ENCODE measurements around the gene SOX6.

The SOX6 gene

GRCh38 chr11:15958910-15959309, 397.4 kb downstream of the SOX6 start:
- DNase-seq (ENCODE audit: low spot score), result no peak

- no peak for DNase-seq (ENCODE audit: low spot score)
These were observed 399.1 kb downstream of the SOX6 start for GRCh38 chr11:15957234-15957633.

GRCh38 chr11:15956302-15956701, 400.0 kb downstream of the SOX6 start:
- DNase-seq (ENCODE audit: low spot score), result no peak

- DNase-seq (ENCODE audit: low spot score), result no peak
These were observed 400.8 kb downstream of the SOX6 start for GRCh38 chr11:15955595-15955994.

GRCh38 chr11:15947681-15948648, 408.4 kb downstream of the SOX6 start:
- DNase-seq (ENCODE audit: low spot score), result no peak

GRCh38 chr11:15945726-15946125, 410.6 kb downstream of the SOX6 start:
- no peak for DNase-seq (ENCODE audit: low spot score)

GRCh38 chr11:15944460-15944859, 411.9 kb downstream of the SOX6 start:
- DNase-seq (ENCODE audit: low spot score), result no peak

- DNase-seq (ENCODE audit: low spot score), result no peak
These were observed 412.7 kb downstream of the SOX6 start for GRCh38 chr11:15943418-15944197.

GRCh38 chr11:15942936-15943335, 413.4 kb downstream of the SOX6 start:
- no peak for DNase-seq (ENCODE audit: low spot score)

- no peak for DNase-seq (ENCODE audit: low spot score)
These were observed 414.2 kb downstream of the SOX6 start for GRCh38 chr11:15942126-15942525.

- no peak for DNase-seq (ENCODE audit: low spot score)
These were observed 415.1 kb downstream of the SOX6 start for GRCh38 chr11:15941206-15941770.

- no peak for DNase-seq (ENCODE audit: low spot score)
These were observed 415.7 kb downstream of the SOX6 start for GRCh38 chr11:15940462-15941205.

- DNase-seq (ENCODE audit: low spot score), result no peak
These were observed 417.4 kb downstream of the SOX6 start for GRCh38 chr11:15938983-15939382.

- DNase-seq (ENCODE audit: low spot score), result no peak
These were observed 418.2 kb downstream of the SOX6 start for GRCh38 chr11:15938121-15938611.

GRCh38 chr11:15937601-15938120, 418.7 kb downstream of the SOX6 start:
- no peak for DNase-seq (ENCODE audit: low spot score)

- no peak for DNase-seq (ENCODE audit: low spot score)
These were observed 420.3 kb downstream of the SOX6 start for GRCh38 chr11:15936011-15936410.

- DNase-seq (ENCODE audit: low spot score), result no peak
These were observed 421.0 kb downstream of the SOX6 start for GRCh38 chr11:15935373-15935772.

- no peak for DNase-seq (ENCODE audit: low spot score)
These were observed 422.3 kb downstream of the SOX6 start for GRCh38 chr11:15933886-15934625.

- DNase-seq (ENCODE audit: low spot score), result no peak
These were observed 423.9 kb downstream of the SOX6 start for GRCh38 chr11:15932417-15932816.

GRCh38 chr11:15931497-15931896, 424.8 kb downstream of the SOX6 start:
- no peak for DNase-seq (ENCODE audit: low spot score)

Data from RKO (cell line).